Stimulated activated naive CD8-positive, alpha-beta T cell treated with anti-CD3 and anti-CD28 coated beads, Interleukin-15, Interleukin-2, amounts not matched to agents 100 U/mL and 50 U/mL, for 24 hours (primary cell): ENCODE data around the gene PALM2AKAP2.
A peak's percentile ranks its signal among the peaks of the same experiment; 100 is the strongest.

Experiments used
- ATAC-seq: fragments of 150-1000 bp; cut with Tn5 transposase; one replicate; pipeline ENCODE4 v1.10.0; 2021
- DNase-seq: peaks from one replicate; pipeline ENCODE4 v3.0.0; 2021

The PALM2AKAP2 gene

GRCh38 chr9:109779711-109780452 lies at the start of gene PALM2AKAP2:
Gene PALM2AKAP2, plus strand, starts transcription at chr9:109780198. Its CDS starts 291 bp downstream, at chr9:109780489.
- no peak for DNase-seq
- peak; percentile 23 for ATAC-seq

- ATAC-seq (no peak), DNase-seq (no peak)
These were observed 49.8 kb upstream of the PALM2AKAP2 start for GRCh38 chr9:109730228-109730627.

DNA sequence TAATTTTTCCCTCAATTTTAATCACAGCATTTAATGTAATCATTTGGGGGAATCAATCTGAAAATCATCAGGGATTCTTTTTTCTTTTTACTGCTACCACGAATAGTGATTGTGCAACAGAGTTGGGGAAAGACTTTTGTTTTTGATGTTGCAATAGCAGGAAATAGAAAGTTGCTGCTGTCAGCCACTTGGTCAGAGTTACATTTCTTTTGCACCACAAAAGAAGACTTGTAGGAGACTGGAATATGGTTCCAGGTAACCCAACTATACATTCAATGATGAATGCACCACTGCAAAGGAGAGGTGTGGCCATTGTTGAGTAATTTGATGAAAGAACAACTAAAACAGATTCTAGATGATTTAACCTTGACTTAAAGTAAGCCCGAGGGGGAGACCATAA lies 46.3 kb upstream of the PALM2AKAP2 start:
- ATAC-seq (no peak), DNase-seq (no peak)

DNA sequence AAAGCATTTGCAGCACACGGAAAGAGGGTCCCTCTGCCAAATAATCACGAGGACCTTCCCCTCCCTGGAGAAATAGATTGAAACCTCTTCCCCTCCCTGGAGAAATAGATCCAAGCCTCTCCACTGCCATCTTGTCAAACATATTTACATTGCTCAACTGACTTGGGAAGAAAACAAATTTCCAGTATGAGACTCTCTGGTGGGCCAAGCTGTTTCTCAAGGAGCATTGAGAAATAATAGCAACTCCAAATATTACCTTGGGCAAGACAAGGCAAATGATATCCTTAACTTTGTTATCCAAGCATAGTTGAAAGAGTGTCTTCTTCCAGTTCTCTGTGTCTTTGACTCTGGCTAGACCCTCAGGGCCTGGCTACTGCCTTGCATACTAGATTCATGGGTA lies 45.2 kb upstream of the PALM2AKAP2 start:
- no peak for ATAC-seq

DNA sequence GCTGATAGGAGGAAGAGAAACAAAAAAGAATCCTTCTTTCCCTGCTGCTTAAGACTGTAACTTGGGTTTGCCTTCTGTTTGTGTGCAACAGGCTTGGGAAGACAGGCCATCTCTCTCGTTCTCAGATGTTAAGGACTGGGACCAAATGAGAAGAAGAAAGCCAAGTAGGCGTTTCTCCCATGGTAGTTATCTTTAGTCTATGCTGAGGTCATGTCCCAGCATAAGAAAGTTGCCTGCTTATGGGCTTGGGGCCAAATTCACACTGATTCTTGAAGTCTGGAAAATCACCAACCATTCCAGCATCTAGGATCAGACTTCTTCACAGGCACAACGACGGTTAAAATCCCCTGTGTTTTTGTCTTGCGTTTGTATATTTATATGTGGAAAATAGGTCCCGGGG lies 44.2 kb upstream of the PALM2AKAP2 start:
- DNase-seq, result no peak
- no peak for ATAC-seq

More for the DNA sequence above, 45.2 kb upstream of the PALM2AKAP2 start:
- no peak for DNase-seq

DNA sequence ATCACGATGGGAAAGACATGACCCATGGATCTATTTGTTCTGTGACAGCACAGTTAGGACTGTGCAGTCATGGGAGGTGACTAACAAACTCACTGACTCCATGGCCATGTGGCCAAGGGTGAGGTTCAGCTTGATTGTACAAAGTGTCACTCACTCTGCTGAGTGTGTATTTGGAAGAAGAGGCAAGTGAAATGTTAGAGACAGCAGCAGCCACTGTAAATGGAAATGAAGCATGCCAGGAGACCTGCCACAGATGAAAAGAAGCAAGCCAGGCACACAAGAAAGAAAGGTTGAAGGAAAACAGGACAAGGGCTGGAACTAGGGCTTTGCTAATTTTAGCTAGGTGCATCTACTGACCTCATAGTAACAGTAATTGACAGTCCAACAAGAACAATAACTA lies 42.7 kb upstream of the PALM2AKAP2 start:
- no peak for ATAC-seq

DNA sequence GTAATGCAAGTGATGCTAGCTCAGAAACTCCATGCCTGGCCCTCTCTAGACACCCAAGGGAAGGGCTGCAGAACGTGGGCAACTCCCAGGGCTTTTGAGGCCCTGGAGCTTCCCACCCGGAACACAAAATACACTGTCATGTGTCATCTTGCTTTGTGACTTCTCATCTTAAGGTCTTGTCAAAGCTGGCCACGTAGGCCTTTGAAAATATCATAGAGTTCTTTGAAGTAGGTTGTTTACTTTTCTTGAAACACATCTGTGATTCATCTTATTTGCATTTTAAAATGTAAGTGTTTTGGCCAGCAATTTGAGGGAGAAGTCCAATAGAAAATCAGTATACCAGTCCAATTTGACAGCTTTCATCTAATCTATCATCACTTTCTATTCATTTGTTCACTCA lies 40.2 kb upstream of the PALM2AKAP2 start:
- DNase-seq (no peak), ATAC-seq (no peak)

More for the DNA sequence above, 42.7 kb upstream of the PALM2AKAP2 start:
- no peak for DNase-seq

DNA sequence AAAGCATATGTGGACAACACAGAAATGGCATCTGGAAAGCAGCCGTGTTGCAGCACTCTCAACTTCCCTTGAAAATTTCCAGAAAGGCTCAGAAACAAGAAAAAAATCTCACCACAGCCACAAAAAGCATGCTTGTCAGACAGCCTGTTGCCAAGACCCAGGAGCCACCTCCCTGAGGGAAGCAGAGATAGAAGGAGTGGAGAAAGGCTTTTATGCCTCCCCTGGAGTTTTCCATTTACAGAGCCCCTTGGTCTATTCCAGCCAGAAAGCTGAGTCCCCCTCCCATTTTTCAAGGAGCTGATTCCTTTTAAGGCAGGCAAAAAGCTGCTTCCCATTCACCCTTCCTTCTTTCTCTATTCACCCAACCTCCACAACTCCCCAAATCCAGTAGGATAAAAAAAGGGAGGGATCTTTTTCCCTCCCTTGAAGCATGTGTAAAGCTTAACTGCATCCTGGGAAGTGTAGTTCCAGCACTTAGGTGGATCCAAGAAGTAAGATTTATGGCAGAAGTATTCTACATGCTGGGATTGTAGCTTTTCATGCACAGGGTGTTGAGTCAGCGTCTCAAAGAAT lies 37.1 kb upstream of the PALM2AKAP2 start:
- ATAC-seq (no peak), DNase-seq (no peak)

GRCh38 chr9:109743696-109744095 lies 36.3 kb upstream of the PALM2AKAP2 start:
- no peak for ATAC-seq

DNA sequence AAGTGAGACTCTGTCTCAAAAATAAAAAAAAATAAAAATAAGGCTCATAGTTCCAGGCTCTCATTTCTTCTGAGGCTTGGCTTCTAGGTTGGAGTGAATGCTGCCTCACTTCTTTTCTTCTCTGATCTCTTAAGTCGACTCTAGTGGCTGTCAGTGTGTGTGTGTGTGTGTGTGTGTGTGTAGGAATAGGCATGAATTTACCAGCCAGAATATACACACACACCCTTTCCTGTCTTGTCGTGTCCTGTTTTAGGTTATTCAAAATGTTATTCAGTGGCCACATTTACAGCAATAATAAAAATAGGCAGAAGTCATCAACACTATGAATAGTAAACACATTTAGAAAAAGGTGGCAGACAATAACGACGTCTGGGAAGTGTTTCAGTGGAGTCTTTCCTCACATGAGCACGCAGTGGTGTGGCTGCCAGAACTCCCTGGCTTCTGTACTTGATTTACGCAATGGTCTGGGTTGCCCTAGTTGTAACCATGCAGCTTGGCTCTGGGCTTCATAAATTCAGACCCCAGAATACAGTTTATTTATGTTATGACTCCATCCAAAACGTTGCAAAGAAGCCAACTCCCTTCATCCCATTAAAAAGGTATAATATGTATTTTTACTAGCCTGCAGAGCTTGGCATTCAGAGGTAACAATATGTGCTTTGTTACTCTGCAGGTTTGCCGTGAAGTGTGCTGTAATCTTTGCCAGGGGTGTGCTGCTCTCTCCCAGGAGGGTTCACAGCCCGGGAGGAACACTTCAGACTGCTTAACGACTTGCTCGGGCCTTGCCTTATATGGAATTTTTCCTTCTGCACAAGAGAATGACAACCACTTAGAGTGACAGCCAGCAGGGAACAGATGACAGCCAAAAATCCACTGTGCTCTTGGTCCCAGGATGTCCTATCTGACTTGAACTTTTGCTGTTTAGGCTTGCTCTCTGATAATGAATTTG lies 34.4 kb upstream of the PALM2AKAP2 start:
- DNase-seq (no peak), ATAC-seq (no peak)

More at GRCh38 chr9:109743696-109744095, 36.3 kb upstream of the PALM2AKAP2 start:
- DNase-seq, result no peak

DNA sequence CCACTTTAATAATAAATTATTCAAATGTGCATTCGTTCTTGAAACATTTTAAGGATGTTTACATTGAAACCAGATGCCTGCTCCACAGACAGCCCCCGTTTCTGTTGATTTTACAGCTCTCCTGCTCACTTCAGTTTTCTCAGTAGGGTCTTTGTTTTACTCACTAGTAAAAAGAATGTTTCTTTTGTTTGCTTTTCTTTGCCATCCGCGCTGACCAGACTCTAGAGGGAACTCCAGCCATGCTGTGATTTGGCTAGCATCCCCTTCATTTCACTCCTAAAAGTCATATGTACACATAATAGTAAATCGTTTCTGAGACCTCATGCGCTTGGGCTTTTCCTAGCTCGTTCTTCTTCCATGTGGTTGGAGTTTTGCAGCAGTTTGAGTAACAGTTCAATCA lies 28.7 kb upstream of the PALM2AKAP2 start:
- DNase-seq (no peak), ATAC-seq (no peak)

DNA sequence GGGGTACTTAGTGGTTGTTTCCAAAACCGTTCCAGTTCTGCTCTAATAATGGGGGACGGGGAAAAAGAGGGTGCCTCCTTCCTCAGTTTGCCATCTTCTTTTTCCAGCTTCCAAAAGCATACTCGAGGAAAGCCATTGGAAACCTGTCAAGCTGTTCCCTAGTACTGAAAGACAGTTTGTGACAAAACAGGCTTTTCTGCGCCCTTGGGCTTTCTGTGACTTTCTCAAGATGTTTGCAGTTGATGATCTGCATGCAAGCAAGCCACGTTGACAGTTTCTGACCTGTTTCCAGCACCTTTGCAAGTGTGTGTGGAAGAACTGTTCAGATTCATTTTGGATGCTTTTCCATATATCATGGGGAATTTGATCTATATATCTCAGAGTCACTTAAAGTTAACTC lies 26.7 kb upstream of the PALM2AKAP2 start:
- no peak for DNase-seq
- no peak for ATAC-seq

DNA sequence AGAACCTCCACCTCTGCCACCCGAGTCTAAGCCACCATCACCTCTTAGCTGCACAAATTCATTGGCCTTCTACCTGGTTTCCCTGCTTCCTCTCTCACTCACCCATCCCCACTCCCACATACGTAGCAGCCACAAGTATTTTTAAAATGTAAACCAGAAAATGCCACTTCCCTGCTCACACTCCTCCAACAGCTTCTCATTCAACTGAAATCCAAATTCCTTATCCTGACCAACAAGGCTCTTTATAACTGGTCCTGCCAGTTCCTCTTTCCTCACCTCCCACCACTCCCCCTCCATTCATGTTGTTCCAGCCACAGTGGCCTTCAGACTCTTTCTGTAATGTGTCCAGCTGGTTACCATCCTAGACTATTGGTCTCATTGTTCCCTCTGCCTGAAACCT lies 25.0 kb upstream of the PALM2AKAP2 start:
- ATAC-seq, result no peak
- no peak for DNase-seq

DNA sequence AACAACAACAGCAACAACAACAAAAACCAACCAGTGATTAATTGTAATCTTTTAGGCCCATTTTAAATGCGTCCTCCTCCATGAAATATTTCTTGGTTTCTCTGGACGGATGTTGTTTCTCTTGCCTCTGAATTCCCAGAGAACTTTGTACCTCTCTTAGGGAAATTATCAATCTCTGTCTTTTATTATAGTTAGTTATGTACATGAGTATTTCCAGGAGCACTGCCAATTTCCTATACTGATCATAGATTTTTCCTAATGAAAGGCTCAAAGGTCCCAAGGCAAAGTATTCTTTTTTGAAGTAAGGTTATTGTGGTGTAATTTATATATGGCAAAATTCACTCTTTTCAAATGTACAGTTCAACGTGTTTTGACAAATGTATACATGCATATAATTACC lies 20.4 kb upstream of the PALM2AKAP2 start:
- ATAC-seq, result no peak

GRCh38 chr9:109765278-109765677 lies 14.7 kb upstream of the PALM2AKAP2 start:
- DNase-seq (no peak), ATAC-seq (no peak)

More for the DNA sequence above, 20.4 kb upstream of the PALM2AKAP2 start:
- no peak for DNase-seq

GRCh38 chr9:109765830-109766229 lies 14.2 kb upstream of the PALM2AKAP2 start:
- no peak for ATAC-seq
- DNase-seq, result no peak

GRCh38 chr9:109766351-109766750 lies 13.6 kb upstream of the PALM2AKAP2 start:
- ATAC-seq, result no peak

GRCh38 chr9:109767404-109767803 lies 12.6 kb upstream of the PALM2AKAP2 start:
- ATAC-seq (no peak), DNase-seq (no peak)

More at GRCh38 chr9:109766351-109766750, 13.6 kb upstream of the PALM2AKAP2 start:
- no peak for DNase-seq

GRCh38 chr9:109767814-109768213 lies 12.2 kb upstream of the PALM2AKAP2 start:
- ATAC-seq (no peak), DNase-seq (no peak)

- no peak for DNase-seq
- no peak for ATAC-seq
These were observed 10.7 kb upstream of the PALM2AKAP2 start for GRCh38 chr9:109769250-109769649.

- ATAC-seq (no peak), DNase-seq (no peak)
These were observed 9.9 kb upstream of the PALM2AKAP2 start for GRCh38 chr9:109770101-109770500.

DNA sequence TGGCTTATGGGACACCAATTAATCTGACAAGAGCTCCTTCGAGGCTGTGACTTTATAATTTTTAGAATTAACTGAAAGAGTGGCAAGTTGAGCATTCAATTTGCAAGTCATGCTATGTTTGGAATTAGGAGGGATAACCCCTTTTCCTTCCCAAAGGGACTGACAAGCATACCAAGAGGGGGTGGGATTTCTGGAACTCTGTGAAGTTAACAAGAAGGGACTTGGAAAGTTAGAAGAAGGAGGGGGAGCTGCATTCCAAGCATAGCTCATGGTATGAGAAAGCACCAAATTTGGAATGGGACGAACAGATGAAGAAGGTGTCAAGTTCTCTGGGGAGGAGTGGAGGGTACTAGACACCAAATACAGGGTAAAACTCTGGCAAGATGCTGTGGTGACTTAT lies 8.9 kb upstream of the PALM2AKAP2 start:
- ATAC-seq, result no peak
- no peak for DNase-seq
